Measurements from ENCODE around the gene FBXL13. TPM values are rescaled to one million over a fixed set of nuclear protein-coding genes. Genes with fewer than 3 reads are reported as not detected.

Gene FBXL13
- total and polyA plus RNA-seq, 12 donors = 0.61 to 6.8 (median 2.7) TPM

DNA sequence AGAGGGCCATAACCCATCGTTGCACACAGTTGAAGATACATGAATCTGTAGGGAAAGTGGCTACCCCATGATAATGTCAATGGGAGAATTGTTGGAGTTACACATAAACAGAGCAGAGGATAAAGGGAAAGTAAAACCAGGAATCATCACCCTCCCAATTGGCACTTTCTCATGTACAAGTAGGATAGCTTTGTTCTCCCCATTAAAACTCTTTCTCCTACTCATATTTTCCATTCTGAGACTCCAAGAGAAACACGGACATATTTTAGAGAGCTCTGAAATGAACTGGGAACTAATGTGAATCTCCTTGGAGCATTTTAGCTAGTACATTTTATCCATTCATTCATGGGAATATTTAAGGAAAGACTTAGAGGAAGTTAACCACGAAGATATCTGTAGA, 179.0 kb downstream of the FBXL13 start:
- H3K9me3 ChIP-seq (replicated peaks in 1 of 3) = peaks cover 0 to 5% (median 0%) of the 10 kb centered on the region in 3 donors
- 63 to 72% (median 68%) methylated on average over 3 of the region's 3 CpGs for WGBS, 4 donors
- TF ChIP-seq, protein P1, sequence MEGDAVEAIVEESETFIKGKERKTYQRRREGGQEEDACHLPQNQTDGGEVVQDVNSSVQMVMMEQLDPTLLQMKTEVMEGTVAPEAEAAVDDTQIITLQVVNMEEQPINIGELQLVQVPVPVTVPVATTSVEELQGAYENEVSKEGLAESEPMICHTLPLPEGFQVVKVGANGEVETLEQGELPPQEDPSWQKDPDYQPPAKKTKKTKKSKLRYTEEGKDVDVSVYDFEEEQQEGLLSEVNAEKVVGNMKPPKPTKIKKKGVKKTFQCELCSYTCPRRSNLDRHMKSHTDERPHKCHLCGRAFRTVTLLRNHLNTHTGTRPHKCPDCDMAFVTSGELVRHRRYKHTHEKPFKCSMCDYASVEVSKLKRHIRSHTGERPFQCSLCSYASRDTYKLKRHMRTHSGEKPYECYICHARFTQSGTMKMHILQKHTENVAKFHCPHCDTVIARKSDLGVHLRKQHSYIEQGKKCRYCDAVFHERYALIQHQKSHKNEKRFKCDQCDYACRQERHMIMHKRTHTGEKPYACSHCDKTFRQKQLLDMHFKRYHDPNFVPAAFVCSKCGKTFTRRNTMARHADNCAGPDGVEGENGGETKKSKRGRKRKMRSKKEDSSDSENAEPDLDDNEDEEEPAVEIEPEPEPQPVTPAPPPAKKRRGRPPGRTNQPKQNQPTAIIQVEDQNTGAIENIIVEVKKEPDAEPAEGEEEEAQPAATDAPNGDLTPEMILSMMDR (IDR thresholded peaks at IDR 0.05) = no peak
- TF ChIP-seq POLR2A (IDR thresholded peaks at IDR 0.05) = no peak
- H3K36me3 ChIP-seq (replicated peaks in 1 of 2) = no peaks in the 10 kb centered on the region
- no peaks in the 10 kb centered on the region for H3K27me3 ChIP-seq
- peak overlapping the region in 1 of 5 donors; percentile 7 for H3K27ac ChIP-seq
- H3K4me3 ChIP-seq = no peak overlapping the region
- no peak for DNase-seq
- intact Hi-C loops (cut with DNase I) = no loop called here
- H3K4me1 ChIP-seq (replicated peaks in 1 of 2) = peaks cover 7 to 34% of the 10 kb centered on the region in 2 donors

DNA sequence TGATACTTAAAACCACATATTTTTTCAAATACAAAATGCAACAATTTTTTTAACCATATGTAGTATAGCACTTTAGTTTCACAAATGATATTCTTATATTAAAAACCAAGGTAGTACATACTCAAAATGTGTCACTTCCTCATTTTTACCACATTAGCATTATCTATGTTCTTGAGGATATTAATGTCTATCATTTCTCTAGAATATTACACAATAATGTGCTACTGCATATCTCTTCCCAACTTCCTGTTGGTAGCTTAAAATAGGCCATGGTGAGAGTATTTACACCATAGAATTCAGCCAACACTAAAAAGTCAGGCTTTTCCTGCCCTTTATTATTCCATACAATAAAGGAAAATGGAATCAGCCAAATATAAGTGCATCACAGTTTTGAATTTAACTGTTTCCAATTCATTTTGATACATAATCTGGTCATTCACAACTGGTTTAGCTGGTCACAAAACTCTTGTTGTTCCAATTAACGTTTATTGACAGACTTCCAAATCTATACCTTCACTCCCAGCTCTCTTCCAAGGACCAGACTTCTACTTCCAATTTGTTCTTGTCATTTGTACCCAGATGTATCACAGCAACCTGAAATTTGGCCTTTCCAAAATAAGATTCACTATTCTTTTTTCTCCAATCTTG, 181.8 kb downstream of the FBXL13 start:
- Histone ChIP-seq H3K9me3 (replicated peaks in 1 of 3) (peaks cover 0 to 5% (median 0%) of the 10 kb centered on the region in 3 donors), H3K4me1 (replicated peaks in 1 of 2) (peaks cover 7 to 29% of the 10 kb centered on the region in 2 donors), H3K36me3 (replicated peaks in 1 of 2) (no peaks in the 10 kb centered on the region), H3K4me3 (no peak overlapping the region), H3K27me3 (no peaks in the 10 kb centered on the region), H3K27ac (peak overlapping the region in 1 of 5 donors; percentile 31)
- TF ChIP-seq POLR2A (IDR thresholded peaks at IDR 0.05) = no peak
- TF ChIP-seq, protein P1 (IDR thresholded peaks at IDR 0.05) = no peak
- 56 to 79% (median 63%) methylated on average over 1 of the region's 1 CpG for WGBS, 4 donors
- DNase-seq = no peak
- intact Hi-C loops (cut with DNase I) = no loop called here

DNA sequence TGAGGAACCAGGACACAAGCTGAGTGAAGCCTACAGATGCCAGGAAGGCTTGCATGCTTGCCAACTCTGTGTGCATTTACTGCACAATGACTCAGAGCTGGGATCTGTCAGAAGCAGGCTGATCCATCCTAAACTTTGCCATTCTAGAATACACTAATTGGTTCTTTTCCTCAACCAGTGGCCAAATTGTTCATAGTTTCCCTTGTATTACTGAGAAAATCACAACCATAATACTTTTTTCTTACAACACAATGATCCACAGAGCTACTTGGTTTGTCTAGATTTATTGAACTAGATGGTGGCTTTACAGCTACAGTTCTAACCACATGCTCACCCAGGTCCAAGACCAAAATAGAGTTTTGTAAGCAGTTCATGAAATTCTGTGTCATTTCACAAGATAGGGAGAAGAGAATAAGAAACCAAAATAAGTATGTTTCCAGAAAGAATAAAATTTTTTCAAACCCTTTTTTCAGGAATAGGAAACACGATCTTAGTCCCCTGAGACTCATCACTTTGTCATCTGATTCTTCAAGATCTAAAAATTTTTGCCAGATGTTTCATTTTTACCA, 182.8 kb downstream of the FBXL13 start:
- Histone ChIP-seq H3K4me3 (no peak overlapping the region), H3K27me3 (no peaks in the 10 kb centered on the region), H3K27ac (peak overlapping the region in 1 of 5 donors; percentile 18), H3K36me3 (replicated peaks in 1 of 2) (no peaks in the 10 kb centered on the region), H3K9me3 (replicated peaks in 1 of 3) (no peaks in the 10 kb centered on the region), H3K4me1 (replicated peaks in 1 of 2) (peaks cover 7 to 20% of the 10 kb centered on the region in 2 donors)
- TF ChIP-seq, protein P1 (IDR thresholded peaks at IDR 0.05) = no peak
- TF ChIP-seq POLR2A (IDR thresholded peaks at IDR 0.05) = no peak
- peak; percentile 58 to 84 (median 72) for DNase-seq
- 50 to 67% (median 61%) methylated on average over 1 of the region's 1 CpG for WGBS, 4 donors
- intact Hi-C loops (cut with DNase I) = no loop called here

DNA sequence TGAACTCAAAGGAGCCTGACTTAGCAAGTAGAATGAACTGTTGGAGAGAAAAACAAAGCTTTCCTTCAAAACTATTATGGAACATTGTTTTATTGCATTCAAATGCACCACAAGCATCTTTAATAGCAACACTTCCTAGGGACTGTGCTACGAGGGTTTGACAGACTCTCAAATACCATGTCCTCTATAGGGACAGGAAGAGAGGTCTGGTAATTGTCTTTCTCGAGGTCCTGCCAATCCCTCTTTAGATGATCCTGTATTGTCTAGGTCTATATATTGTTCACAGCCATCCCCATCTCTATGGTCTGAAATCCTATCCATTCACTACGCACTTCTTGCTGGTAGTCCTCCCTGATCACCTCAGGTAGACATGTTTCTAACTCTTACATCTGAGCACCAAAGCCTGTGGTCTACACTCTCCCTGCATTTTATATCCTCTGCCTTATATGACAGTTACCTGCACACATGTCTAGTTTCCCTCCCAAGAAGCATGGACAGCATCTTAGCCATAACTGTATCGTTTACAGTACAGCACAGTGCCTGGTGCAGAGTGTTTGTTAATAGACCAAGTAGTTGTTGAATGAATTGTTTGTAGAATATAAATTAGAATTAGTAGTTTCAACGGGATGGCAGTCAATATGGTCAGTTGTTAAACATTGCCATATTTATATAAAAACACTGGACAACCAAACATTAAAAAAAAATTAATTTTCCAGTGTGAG, 183.5 kb downstream of the FBXL13 start:
- peaks cover 7 to 20% of the 10 kb centered on the region in 2 donors for H3K4me1 ChIP-seq (replicated peaks in 1 of 2)
- TF ChIP-seq, protein P1 (IDR thresholded peaks at IDR 0.05) = no peak
- TF ChIP-seq POLR2A (IDR thresholded peaks at IDR 0.05) = no peak
- H3K36me3 ChIP-seq (replicated peaks in 1 of 2) = no peaks in the 10 kb centered on the region
- intact Hi-C loops (cut with DNase I) = no loop called here
- WGBS, 4 donors = 84 to 91% (median 86%) methylated on average over 5 of the region's 5 CpGs
- no peak for DNase-seq
- no peaks in the 10 kb centered on the region for H3K9me3 ChIP-seq (replicated peaks in 1 of 3)
- no peak overlapping the region for H3K4me3 ChIP-seq
- H3K27ac ChIP-seq = no peak overlapping the region
- H3K27me3 ChIP-seq = no peaks in the 10 kb centered on the region
